ENCODE data around the gene TBC1D24.

The TBC1D24 gene

GRCh38 chr16:2520097-2520783 is 45.3 kb downstream of the TBC1D24 start, which contains the start of gene AMDHD2:
Gene AMDHD2, plus strand, starts transcription at chr16:2520371. Its CDS starts 88 bp downstream, at chr16:2520459.
- Histone ChIP-seq H3K27ac (peak within 1 kb of the TSS; percentile 61), H3K9me3 (ENCODE audit: severe bottlenecking) (no peaks in the 10 kb centered on the region)
- TF ChIP-seq, protein P1, sequence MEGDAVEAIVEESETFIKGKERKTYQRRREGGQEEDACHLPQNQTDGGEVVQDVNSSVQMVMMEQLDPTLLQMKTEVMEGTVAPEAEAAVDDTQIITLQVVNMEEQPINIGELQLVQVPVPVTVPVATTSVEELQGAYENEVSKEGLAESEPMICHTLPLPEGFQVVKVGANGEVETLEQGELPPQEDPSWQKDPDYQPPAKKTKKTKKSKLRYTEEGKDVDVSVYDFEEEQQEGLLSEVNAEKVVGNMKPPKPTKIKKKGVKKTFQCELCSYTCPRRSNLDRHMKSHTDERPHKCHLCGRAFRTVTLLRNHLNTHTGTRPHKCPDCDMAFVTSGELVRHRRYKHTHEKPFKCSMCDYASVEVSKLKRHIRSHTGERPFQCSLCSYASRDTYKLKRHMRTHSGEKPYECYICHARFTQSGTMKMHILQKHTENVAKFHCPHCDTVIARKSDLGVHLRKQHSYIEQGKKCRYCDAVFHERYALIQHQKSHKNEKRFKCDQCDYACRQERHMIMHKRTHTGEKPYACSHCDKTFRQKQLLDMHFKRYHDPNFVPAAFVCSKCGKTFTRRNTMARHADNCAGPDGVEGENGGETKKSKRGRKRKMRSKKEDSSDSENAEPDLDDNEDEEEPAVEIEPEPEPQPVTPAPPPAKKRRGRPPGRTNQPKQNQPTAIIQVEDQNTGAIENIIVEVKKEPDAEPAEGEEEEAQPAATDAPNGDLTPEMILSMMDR (IDR thresholded peaks at IDR 0.05; ENCODE audit: low read depth, low read length) = no peak

GRCh38 chr16:2520784-2521531 is 46.0 kb downstream of the TBC1D24 start:
- no peak for DNase-seq
- Histone ChIP-seq H3K27me3 (ENCODE audit: insufficient read depth, low read depth, severe bottlenecking) (no peaks in the 10 kb centered on the region), H3K27ac (peak overlapping the region; percentile 45; the same call in 1 of the 2 replicates), H3K9me3 (ENCODE audit: severe bottlenecking) (no peaks in the 10 kb centered on the region), H3K4me3 (ENCODE audit: low read depth, low read length) (peak overlapping the region; percentile 62), H3K36me3 (peaks cover 69% of the 10 kb centered on the region)
- TF ChIP-seq, protein P1 (IDR thresholded peaks at IDR 0.05; ENCODE audit: low read depth, low read length) = no peak

More at GRCh38 chr16:2520097-2520783, 45.3 kb downstream of the TBC1D24 start, which contains the start of gene AMDHD2:
- Histone ChIP-seq H3K27me3 (ENCODE audit: insufficient read depth, low read depth, severe bottlenecking) (no peaks in the 10 kb centered on the region), H3K4me3 (ENCODE audit: low read depth, low read length) (peak within 1 kb of the TSS; percentile 62), H3K36me3 (peaks cover 65% of the 10 kb centered on the region)
- DNase-seq = peak; percentile 79

DNA sequence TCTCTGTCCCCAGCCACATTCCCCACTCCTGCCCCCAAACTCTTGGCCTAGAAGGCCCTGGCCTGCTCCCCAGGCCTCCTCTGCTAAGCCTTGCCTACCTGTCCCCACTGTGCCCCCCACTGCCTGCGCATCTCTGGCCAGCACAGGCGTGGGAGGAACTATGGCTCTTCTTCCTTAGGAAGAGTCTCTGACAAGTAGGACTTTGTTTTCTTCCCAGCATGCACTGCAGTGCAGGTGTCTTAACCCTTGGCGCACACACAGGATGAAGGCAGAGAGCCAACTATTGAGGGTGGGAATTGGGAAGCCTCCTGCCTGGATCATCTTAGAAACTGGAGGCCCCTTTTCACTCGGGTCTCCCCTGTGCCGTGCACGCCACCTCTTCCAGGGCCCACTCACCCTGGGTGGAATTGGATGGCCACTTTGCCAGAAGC is 48.9 kb downstream of the TBC1D24 start:
- Histone ChIP-seq H3K27me3 (ENCODE audit: insufficient read depth, low read depth, severe bottlenecking) (no peaks in the 10 kb centered on the region), H3K36me3 (peaks cover 66% of the 10 kb centered on the region)

DNA sequence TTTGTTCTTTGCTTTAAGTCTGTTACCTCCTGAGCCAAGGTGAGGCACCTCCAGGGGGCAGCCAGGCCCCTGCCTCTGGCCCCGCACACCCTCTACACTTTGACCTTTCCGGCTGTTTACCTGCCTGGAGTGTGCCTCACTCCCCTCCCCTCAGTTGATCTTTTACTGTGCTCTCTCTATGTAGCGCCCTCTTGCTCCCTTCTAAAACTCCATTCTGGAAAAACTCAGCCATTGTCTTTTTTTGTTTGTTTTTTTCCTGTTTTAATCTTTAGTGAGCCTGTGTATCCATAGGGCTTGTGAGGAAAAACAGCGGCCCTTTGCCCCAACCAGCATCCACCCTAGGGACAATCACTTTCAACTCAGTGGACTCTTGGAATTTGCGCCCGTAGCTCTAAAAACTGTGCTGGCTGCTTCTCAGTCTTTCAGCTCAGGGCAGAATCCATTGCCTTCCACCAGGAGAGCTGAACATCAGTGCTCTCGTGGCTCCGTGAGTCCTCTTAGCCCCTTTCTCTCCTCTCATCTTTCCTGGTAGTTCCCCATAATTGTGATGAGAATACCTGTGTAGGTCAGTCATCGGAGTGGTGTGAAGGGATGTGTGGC is 49.5 kb downstream of the TBC1D24 start:
- DNase-seq = no peak
- TF ChIP-seq, protein P1 (IDR thresholded peaks at IDR 0.05; ENCODE audit: low read depth, low read length) = no peak
- no peaks in the 10 kb centered on the region for H3K9me3 ChIP-seq (ENCODE audit: severe bottlenecking)
- no peaks in the 10 kb centered on the region for H3K27me3 ChIP-seq (ENCODE audit: insufficient read depth, low read depth, severe bottlenecking)
- H3K36me3 ChIP-seq = peaks cover 66% of the 10 kb centered on the region
- H3K4me3 ChIP-seq (ENCODE audit: low read depth, low read length) = no peak overlapping the region
- no peak overlapping the region for H3K27ac ChIP-seq

More for the DNA sequence above, 48.9 kb downstream of the TBC1D24 start:
- DNase-seq = no peak
- Histone ChIP-seq H3K27ac (no peak overlapping the region), H3K4me3 (ENCODE audit: low read depth, low read length) (no peak overlapping the region), H3K9me3 (ENCODE audit: severe bottlenecking) (no peaks in the 10 kb centered on the region)
- TF ChIP-seq, protein P1 (IDR thresholded peaks at IDR 0.05; ENCODE audit: low read depth, low read length) = no peak

- Histone ChIP-seq H3K27ac (no peak overlapping the region), H3K36me3 (peaks cover 63% of the 10 kb centered on the region)
Measured at GRCh38 chr16:2526135-2526534, 51.2 kb downstream of the TBC1D24 start.

More at GRCh38 chr16:2526135-2526534, 51.2 kb downstream of the TBC1D24 start:
- Histone ChIP-seq H3K9me3 (ENCODE audit: severe bottlenecking) (no peaks in the 10 kb centered on the region), H3K27me3 (ENCODE audit: insufficient read depth, low read depth, severe bottlenecking) (no peaks in the 10 kb centered on the region), H3K4me3 (ENCODE audit: low read depth, low read length) (no peak overlapping the region)
- DNase-seq = no peak
- TF ChIP-seq, protein P1 (IDR thresholded peaks at IDR 0.05; ENCODE audit: low read depth, low read length) = no peak
